ENCODE data around the gene TIFAB.

- no peak for TF ChIP-seq CTCF (IDR thresholded peaks at IDR 0.05; ENCODE audit: low read depth, low read length, poor library complexity, severe bottlenecking)
- no peak for TF ChIP-seq EZH2phosphoT487 (IDR thresholded peaks at IDR 0.05; ENCODE audit: borderline replicate concordance, low read length)
These were observed 50.1 kb downstream of the TIFAB start for GRCh38 chr5:135402031-135402430.
